Calu3 (cell line): Measurements from ENCODE around the gene SIPA1L3. TPM values are rescaled to one million over a fixed set of nuclear protein-coding genes. Genes with fewer than 3 reads are reported as not detected.

Source experiments
- BruUV-seq: library from RNA; stranded (reverse); fragments of 400-500 nt; replicated peaks from 2 replicates; lab custom pipeline; 2021; lab: Mats Ljungman, UMichigan
- CTCF ChIA-PET: fragments of 300-600 bp; sonication (Branson Sonifier 250); formaldehyde crosslinking; loops from one replicate; lab custom pipeline; 2022; ENCODE audit warnings: antibody characterized with exemption; lab: Charles Lee
- DNase-seq: peaks from one replicate; pipeline ENCODE4 v3.0.0; 2022
- H3K27ac Mint-ChIP-seq: one replicate; pipeline ENCODE4 v1.8.0; 2022; ENCODE audit warnings: mixed read lengths; ENCODE audit not compliant: unreplicated experiment
- H3K27me3 Mint-ChIP-seq: one replicate; pipeline ENCODE4 v1.8.0; 2022; ENCODE audit warnings: mixed read lengths; ENCODE audit not compliant: unreplicated experiment
- H3K36me3 Mint-ChIP-seq: one replicate; pipeline ENCODE4 v1.8.0; 2022; ENCODE audit warnings: mild to moderate bottlenecking, moderate library complexity, mixed read lengths; ENCODE audit not compliant: insufficient read depth, unreplicated experiment
- H3K4me1 Mint-ChIP-seq: one replicate; pipeline ENCODE4 v1.8.0; 2022; ENCODE audit warnings: mild to moderate bottlenecking, low read depth, mixed read lengths; ENCODE audit not compliant: unreplicated experiment
- H3K4me3 Mint-ChIP-seq: one replicate; pipeline ENCODE4 v1.8.0; 2022; ENCODE audit warnings: mild to moderate bottlenecking, low read depth, moderate library complexity, mixed read lengths; ENCODE audit not compliant: unreplicated experiment
- H3K9me3 Mint-ChIP-seq: one replicate; pipeline ENCODE4 v1.8.0; 2022; ENCODE audit warnings: low read depth, mixed read lengths; ENCODE audit not compliant: unreplicated experiment
- CTCF ChIP-seq: fragments of 200-600 bp; IDR thresholded peaks from one replicate; pipeline ENCODE4 v1.8.0; 2022; ENCODE audit warnings: antibody characterized with exemption; ENCODE audit not compliant: unreplicated experiment
- intact Hi-C: fragments of 100-400 bp; cut with micrococcal nuclease; formaldehyde crosslinking; loops from one replicate; pipeline ENCODE4 v1.10.0; 2022; ENCODE audit not compliant: unreplicated experiment
- total RNA-seq: library from RNA; stranded (reverse); gene quantifications from 2 replicates; pipeline ENCODE4 v1.2.3, GENCODE V29; 2022

The SIPA1L3 gene
- total RNA-seq, 1 experiment from 2014 or later: 127 TPM

- CTCF ChIA-PET: no interaction called here
- no peaks in the 10 kb centered on the region for H3K27me3 Mint-ChIP-seq
- H3K27ac Mint-ChIP-seq: no peak overlapping the region
- intact Hi-C loops: no loop called here
- no peak for DNase-seq
- H3K36me3 Mint-ChIP-seq: peaks cover 16% of the 10 kb centered on the region
- no peak overlapping the region for H3K4me3 Mint-ChIP-seq
- TF ChIP-seq CTCF: no peak
- no peaks in the 10 kb centered on the region for H3K9me3 Mint-ChIP-seq
- no TSS peak for BruUV-seq
- H3K4me1 Mint-ChIP-seq: no peaks in the 10 kb centered on the region
Observed at GRCh38 chr19:38175422-38175821, 268.4 kb downstream of the SIPA1L3 start.

GRCh38 chr19:38180071-38180470 is 273.1 kb downstream of the SIPA1L3 start:
- Mint-ChIP-seq H3K27ac (no peak overlapping the region), H3K4me1 (no peaks in the 10 kb centered on the region), H3K4me3 (no peak overlapping the region), H3K36me3 (peaks cover 8% of the 10 kb centered on the region), H3K27me3 (no peaks in the 10 kb centered on the region), H3K9me3 (no peaks in the 10 kb centered on the region)
- no TSS peak for BruUV-seq
- no peak for DNase-seq
- intact Hi-C loops: no loop called here
- TF ChIP-seq CTCF: no peak
- CTCF ChIA-PET: no interaction called here

- no peak overlapping the region for H3K4me3 Mint-ChIP-seq
- peaks cover 13% of the 10 kb centered on the region for H3K36me3 Mint-ChIP-seq
- no peaks in the 10 kb centered on the region for H3K9me3 Mint-ChIP-seq
- no peaks in the 10 kb centered on the region for H3K27me3 Mint-ChIP-seq
- H3K27ac Mint-ChIP-seq: no peak overlapping the region
- no peak for DNase-seq
- no peaks in the 10 kb centered on the region for H3K4me1 Mint-ChIP-seq
- intact Hi-C loops: no loop called here
- TF ChIP-seq CTCF: no peak
- CTCF ChIA-PET: interaction anchor here (0.6 kb wide), 1 partner anchor 256 kb away, joined by 3 read pairs; no protein-coding TSS in a partner anchor
- no TSS peak for BruUV-seq
Observed at GRCh38 chr19:38182536-38183210, 275.7 kb downstream of the SIPA1L3 start.

- H3K27me3 Mint-ChIP-seq: no peaks in the 10 kb centered on the region
- H3K4me1 Mint-ChIP-seq: no peaks in the 10 kb centered on the region
- intact Hi-C loops: no loop called here
- CTCF ChIA-PET: no interaction called here
- no peak for TF ChIP-seq CTCF
- no TSS peak for BruUV-seq
- H3K4me3 Mint-ChIP-seq: no peak overlapping the region
- no peak overlapping the region for H3K27ac Mint-ChIP-seq
- peaks cover 13% of the 10 kb centered on the region for H3K36me3 Mint-ChIP-seq
- DNase-seq: no peak
- no peaks in the 10 kb centered on the region for H3K9me3 Mint-ChIP-seq
Observed at GRCh38 chr19:38183251-38183897, 276.4 kb downstream of the SIPA1L3 start.
